Heart left ventricle (tissue), 16 donors: ENCODE data around the gene AMN. TPM values are rescaled to one million over a fixed set of nuclear protein-coding genes. Genes with fewer than 3 reads are reported as not detected.

Experiments
- ATAC-seq, 4 donors: fragments of 200-7000 bp; cut with Tn5 transposase; one replicate each; pipeline ENCODE4 v1.9.1; 2020 to 2022; ENCODE audit warnings: moderate library complexity in 4 of 4, mild to moderate bottlenecking in 3 of 4, moderate number of reproducible peaks in 1 of 4
- DNase-seq, 5 donors: peaks; one replicate each; pipeline ENCODE4 v3.0.0-alpha.2; 2020
- H3K27ac ChIP-seq, 12 donors: fragments of 200-600 bp; sonication (generic) in 4 of 12; one replicate each; pipeline versions ENCODE4 v1.5.0 to v1.8.0; 2016 to 2022; ENCODE audit warnings: mild to moderate bottlenecking in 2 of 12
- H3K27me3 ChIP-seq, 9 donors: fragments of 200-600 bp; sonication (generic) in 2 of 9; one replicate each; pipeline versions ENCODE4 v1.5.1 to v1.8.0; 2016 to 2022; ENCODE audit warnings: mild to moderate bottlenecking in 3 of 9
- H3K36me3 ChIP-seq, 9 donors: fragments of 200-600 bp; sonication (generic) in 2 of 9; one replicate each; pipeline versions ENCODE4 v1.5.0 to v1.8.0; 2018 to 2022; ENCODE audit warnings: mild to moderate bottlenecking in 2 of 9
- H3K4me1 ChIP-seq, 12 donors: fragments of 200-600 bp; sonication (generic) in 4 of 12; one replicate each; pipeline versions ENCODE4 v1.5.0 to v1.8.0; 2016 to 2022; ENCODE audit warnings: mild to moderate bottlenecking in 3 of 12
- H3K4me3 ChIP-seq, 12 donors: fragments of 200-600 bp; sonication (generic) in 4 of 12; one replicate each; pipeline versions ENCODE4 v1.5.0 to v1.8.0; 2017 to 2022; ENCODE audit warnings: mild to moderate bottlenecking in 9 of 12, moderate library complexity in 4 of 12
- H3K9me3 ChIP-seq, 12 donors: fragments of 200-600 bp; sonication (generic) in 4 of 12; one replicate each; pipeline versions ENCODE4 v1.5.0 to v1.8.0; 2016 to 2022; ENCODE audit warnings: mild to moderate bottlenecking in 1 of 12
- CTCF ChIP-seq, 12 donors: fragments of 200-600 bp; sonication (generic) in 4 of 12; IDR thresholded peaks; one replicate each; pipeline versions ENCODE4 v1.5.0 to v1.8.0; 2018 to 2022; ENCODE audit warnings: antibody characterized with exemption in 12 of 12, mild to moderate bottlenecking in 5 of 12
- POLR2A ChIP-seq, 2 donors: fragments of 450-650 bp; IDR thresholded peaks; one replicate each; pipeline ENCODE4 v1.6.1; 2017; ENCODE audit warnings: antibody characterized with exemption in 2 of 2, mild to moderate bottlenecking in 2 of 2, moderate library complexity in 2 of 2
- WGBS, 4 donors: extraction: QIAGEN DNeasy Blood & Tissue Kit in 2 of 4; methylation state at CpG; one replicate each; pipeline versions ENCODE4 v1.1.5 to v1.1.7; 2013 to 2018; 5-methylcytosine and 5-hydroxymethylcytosine counted together
- intact Hi-C, 10 donors: fragments of 100-400 bp; cut with DNase I; formaldehyde crosslinking; loops; one replicate each; pipeline versions ENCODE4 v1.11.1 to v1.14.2; 2022
- polyA plus RNA-seq, 2 donors: library from polyadenylated mRNA; stranded (reverse); fragments of 200-250 nt; gene quantifications; one replicate each; pipeline ENCODE4 v1.2.3, GENCODE V29; 2013
- total RNA-seq, 9 donors: library from RNA; depleted of rRNA in 2 of 9; stranded (reverse); fragments of >200 nt in 2 of 9; fragmentation: NEBNext Ultra II Directional in 3 of 9; extraction: Animal tissue kit (Norgen Biotek cat#: 25700) in 3 of 9; gene quantifications; one replicate each; pipeline versions ENCODE4 v1.1.0 to v1.2.4, GENCODE V29; 2016 to 2023
- donor health status: ischemic (EF 13 %, LVEDD 7.1; RV severe dilation, severe dysfunction).
- donor health status: healthy with polysubstance abuse.
- donor health status: DM: no; HTN: yes; CAD: no.
- donor health status: DM: no; HTN: no; CAD: no.
- donor health status: ischemic (EF 25% LVEDD 6.9; RV normal size, moderate dysfunction).
- donor health status: ischemic (EF 25% LVEDD 5.7; RV mildly dilated, moderate dysfunction).
- donor health status: healthy.
- donor health status: DM: yes; HTN: yes; CAD: no.
- donor health status: ischemic (EF 35%, LVEDD 5.7; RV mildly dilated, moderate dysfunction).
- donor health status: nonischemic (EF 11% LVEDD 7.7; RV severe dilation, severe dysfunction).
- donor health status: DM: yes; HTN: yes; CAD: no.
- donor health status: PGD.
- donor health status: ischemic (EF 29% LVEDD 5.4; RV normal size, mild dysfunction).
- donor health status: nonischemic (EF 23%, LVEDD 6.1; RV moderate dilation, normal function).

The AMN gene
- total and polyA plus RNA-seq, 11 donors, result 0.11 to 0.36 (median 0.21) TPM; not detected in 8

DNA sequence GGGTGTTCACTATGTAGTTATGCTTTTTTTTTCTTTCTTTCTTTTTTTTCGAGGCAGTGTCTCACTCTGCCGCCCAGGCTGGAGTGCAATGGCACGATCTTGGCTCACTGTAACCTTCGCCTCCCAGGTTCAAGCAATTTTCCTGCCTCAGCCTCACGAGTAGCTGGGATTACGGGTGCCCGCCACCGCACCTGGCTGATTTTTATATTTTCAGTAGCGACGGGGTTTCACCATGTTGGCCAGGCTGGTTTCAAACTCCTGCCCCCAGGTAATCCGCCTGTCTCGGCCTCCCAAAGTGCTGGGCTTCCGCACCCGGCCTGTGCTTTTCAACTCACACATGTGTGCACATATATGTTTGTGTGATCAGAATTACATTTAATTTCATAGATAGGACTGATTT lies 38.9 kb upstream of the AMN start:
- H3K36me3 ChIP-seq, result peaks cover 0 to 86% (median 12%) of the 10 kb centered on the region in 9 donors
- ATAC-seq (no peak), DNase-seq (no peak)
- H3K9me3 ChIP-seq, result no peaks in the 10 kb centered on the region
- H3K27me3 ChIP-seq, result no peaks in the 10 kb centered on the region
- H3K4me3 ChIP-seq, result no peak overlapping the region
- H3K4me1 ChIP-seq, result no peaks in the 10 kb centered on the region
- TF ChIP-seq POLR2A (IDR thresholded peaks at IDR 0.05) (no peak), CTCF (IDR thresholded peaks at IDR 0.05) (no peak)
- WGBS, 4 donors, result 96 to 98% (median 97%) methylated on average over 14 of the region's 14 CpGs
- no peak overlapping the region for H3K27ac ChIP-seq
- intact Hi-C loops, result no loop called here

DNA sequence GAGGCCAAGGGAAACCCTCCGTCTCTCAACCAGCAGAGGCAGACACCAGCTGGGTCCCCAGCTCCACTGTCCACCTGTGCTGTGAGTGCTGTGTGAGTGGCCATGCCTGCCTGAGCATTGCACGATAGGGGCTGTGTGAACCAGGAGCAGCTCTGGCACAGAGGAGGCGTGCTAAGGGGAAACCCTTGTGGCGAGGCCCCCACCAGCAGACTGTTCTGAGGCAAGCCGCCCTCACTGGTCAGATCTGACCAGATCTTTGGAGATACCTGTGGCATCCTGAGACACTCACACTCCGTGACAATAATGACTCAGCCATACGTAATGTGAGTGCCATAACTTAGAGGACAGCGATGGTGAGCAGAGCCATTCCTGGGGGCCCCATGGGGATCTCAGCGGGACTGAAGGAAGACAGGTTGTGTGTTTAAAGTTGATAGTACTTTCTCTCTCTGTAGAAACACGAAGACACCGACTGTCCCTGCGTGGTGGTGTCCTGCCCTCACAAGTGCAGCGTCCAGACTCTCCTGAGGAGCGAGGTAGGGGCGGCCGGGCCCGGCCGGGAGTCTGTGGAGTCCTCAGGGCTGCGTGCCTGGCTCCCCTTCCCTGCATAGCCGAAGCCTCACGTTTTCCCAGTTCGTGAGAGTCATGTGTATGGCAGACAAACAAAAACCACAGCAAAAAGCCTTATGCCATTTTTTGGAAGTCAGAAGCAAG lies 36.6 kb upstream of the AMN start:
- WGBS, 4 donors, result 94 to 97% (median 97%) methylated on average over 22 of the region's 22 CpGs
- Histone ChIP-seq H3K36me3 (peaks cover 0 to 96% (median 23%) of the 10 kb centered on the region in 9 donors), H3K27ac (no peak overlapping the region), H3K27me3 (no peaks in the 10 kb centered on the region), H3K4me1 (no peaks in the 10 kb centered on the region), H3K9me3 (no peaks in the 10 kb centered on the region), H3K4me3 (no peak overlapping the region)
- DNase-seq, result no peak
- intact Hi-C loops, result no loop called here
- no peak for ATAC-seq
- TF ChIP-seq CTCF (IDR thresholded peaks at IDR 0.05) (no peak), POLR2A (IDR thresholded peaks at IDR 0.05) (no peak)

DNA sequence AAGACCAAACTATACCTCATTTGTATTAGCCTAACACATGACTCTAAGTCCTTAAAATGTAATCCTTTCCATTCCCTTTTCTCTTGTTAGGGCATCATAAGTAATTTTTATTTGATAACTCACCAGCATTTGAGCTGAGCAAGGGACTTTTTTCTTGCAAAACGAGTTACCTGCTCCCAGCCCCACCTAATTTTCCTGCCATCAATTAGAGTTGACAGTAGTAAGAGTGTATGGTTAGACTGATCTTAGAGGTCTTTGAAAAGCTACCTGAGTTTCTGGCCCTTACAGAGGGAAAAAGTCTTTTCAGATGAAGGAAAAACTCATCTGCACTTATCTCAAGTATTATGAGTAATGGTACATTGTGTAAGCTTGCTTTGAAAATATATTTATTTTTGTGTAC lies 33.7 kb upstream of the AMN start:
- intact Hi-C loops, result no loop called here
- Histone ChIP-seq H3K9me3 (no peaks in the 10 kb centered on the region), H3K27me3 (no peaks in the 10 kb centered on the region), H3K4me3 (no peak overlapping the region), H3K4me1 (peaks cover 0 to 5% (median 0%) of the 10 kb centered on the region in 12 donors), H3K27ac (no peak overlapping the region), H3K36me3 (peaks cover 0 to 92% (median 27%) of the 10 kb centered on the region in 9 donors)
- TF ChIP-seq POLR2A (IDR thresholded peaks at IDR 0.05), result no peak
- TF ChIP-seq CTCF (IDR thresholded peaks at IDR 0.05), result no peak
- DNase-seq (no peak), ATAC-seq (no peak)
- WGBS, 4 donors, result 77 to 92% (median 88%) methylated on average over 1 of the region's 1 CpG

DNA sequence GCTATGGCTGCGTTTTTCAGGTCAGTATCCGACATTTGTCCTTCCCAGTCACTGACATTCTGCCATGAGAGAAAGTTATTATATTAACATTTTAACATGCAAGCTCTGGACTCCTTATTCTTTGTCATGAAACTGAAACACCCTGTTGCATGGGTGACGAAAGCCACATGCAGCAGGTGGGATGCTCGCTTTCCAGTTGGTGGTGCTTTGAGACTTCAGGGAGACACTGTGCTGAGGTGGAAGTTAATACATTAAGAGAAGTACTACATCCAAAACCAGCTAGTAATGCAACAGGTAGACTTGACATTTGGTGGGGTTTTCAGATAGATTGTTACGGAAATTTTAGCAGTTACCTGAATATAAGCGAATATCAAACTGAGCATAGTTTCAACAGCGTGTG lies 32.8 kb upstream of the AMN start:
- ATAC-seq (no peak), DNase-seq (no peak)
- Histone ChIP-seq H3K4me1 (peaks cover 0 to 5% (median 0%) of the 10 kb centered on the region in 12 donors), H3K27ac (no peak overlapping the region), H3K9me3 (no peaks in the 10 kb centered on the region), H3K27me3 (no peaks in the 10 kb centered on the region), H3K36me3 (peaks cover 0 to 91% (median 27%) of the 10 kb centered on the region in 9 donors), H3K4me3 (no peak overlapping the region)
- intact Hi-C loops, result no loop called here
- WGBS, 4 donors, result 94 to 98% (median 97%) methylated on average over 7 of the region's 7 CpGs
- TF ChIP-seq CTCF (IDR thresholded peaks at IDR 0.05), result no peak
- TF ChIP-seq POLR2A (IDR thresholded peaks at IDR 0.05), result no peak
